Kidney epithelial cell (primary cell): ENCODE data around the gene PNKD. TPM values are rescaled to one million over a fixed set of nuclear protein-coding genes. Genes with fewer than 3 reads are reported as not detected.

Experiments
- DNase-seq: peaks from one replicate; pipeline ENCODE4 v3.0.0-alpha.2; 2010; ENCODE audit warnings: low read depth
- H3K27me3 ChIP-seq: 2 replicates; pipeline ENCODE4 v1.6.0; 2011; ENCODE audit warnings: low read length; ENCODE audit not compliant: control insufficient read depth, insufficient read depth
- H3K36me3 ChIP-seq: 2 replicates; pipeline ENCODE4 v1.5.1; 2011; ENCODE audit warnings: low read length; ENCODE audit not compliant: control insufficient read depth, insufficient read depth
- H3K4me3 ChIP-seq: 2 replicates; pipeline ENCODE4 v1.5.1; 2011; ENCODE audit warnings: low read depth, mild to moderate bottlenecking, control low read depth, low read length
- CTCF ChIP-seq: IDR thresholded peaks from 2 replicates; pipeline ENCODE4 v1.5.1; 2011; ENCODE audit warnings: mild to moderate bottlenecking, moderate library complexity, low read length, control low read depth, inconsistent platforms; ENCODE audit not compliant: insufficient read depth, poor library complexity, severe bottlenecking
- total RNA-seq: library from RNA; depleted of rRNA; stranded (reverse); fragments of >200 nt; gene quantifications from 2 replicates; pipeline ENCODE4 v1.2.3, GENCODE V29; 2015

Gene PNKD
- total RNA-seq, 1 donor from 2014 or later, result 45.4 TPM

GRCh38 chr2:218332920-218333645 is 62.8 kb downstream of the PNKD start:
- TF ChIP-seq CTCF, result no peak
- Histone ChIP-seq H3K36me3 (no peaks in the 10 kb centered on the region), H3K27me3 (no peaks in the 10 kb centered on the region), H3K4me3 (no peak overlapping the region)
- no peak for DNase-seq

GRCh38 chr2:218334531-218334930 is 64.2 kb downstream of the PNKD start:
- Histone ChIP-seq H3K4me3 (no peak overlapping the region), H3K36me3 (no peaks in the 10 kb centered on the region), H3K27me3 (no peaks in the 10 kb centered on the region)
- TF ChIP-seq CTCF, result no peak
- DNase-seq, result no peak

GRCh38 chr2:218340656-218341055 is 70.3 kb downstream of the PNKD start:
- DNase-seq, result no peak
- TF ChIP-seq CTCF, result no peak
- no peak overlapping the region for H3K4me3 ChIP-seq
- H3K36me3 ChIP-seq, result no peaks in the 10 kb centered on the region
- H3K27me3 ChIP-seq, result no peaks in the 10 kb centered on the region

- no peak overlapping the region for H3K4me3 ChIP-seq
- no peaks in the 10 kb centered on the region for H3K36me3 ChIP-seq
- no peaks in the 10 kb centered on the region for H3K27me3 ChIP-seq
- TF ChIP-seq CTCF, result no peak
- no peak for DNase-seq
These were observed 71.1 kb downstream of the PNKD start for GRCh38 chr2:218341381-218341780.

- TF ChIP-seq CTCF, result no peak
- Histone ChIP-seq H3K36me3 (no peaks in the 10 kb centered on the region), H3K27me3 (no peaks in the 10 kb centered on the region), H3K4me3 (no peak overlapping the region)
- no peak for DNase-seq
These were observed 72.5 kb downstream of the PNKD start for GRCh38 chr2:218342837-218343236.

- no peak for TF ChIP-seq CTCF
- DNase-seq, result no peak
These were observed 73.3 kb downstream of the PNKD start for GRCh38 chr2:218343591-218343990.

More at GRCh38 chr2:218343591-218343990, 73.3 kb downstream of the PNKD start:
- no peak overlapping the region for H3K4me3 ChIP-seq
- no peaks in the 10 kb centered on the region for H3K36me3 ChIP-seq
- H3K27me3 ChIP-seq, result no peaks in the 10 kb centered on the region
